Mesendoderm (in vitro differentiated cells): ENCODE results near the gene SPOPL.
A peak's percentile ranks its signal among the peaks of the same experiment; 100 is the strongest.

Experiments used
- DNase-seq: peaks from one replicate; pipeline ENCODE4 v3.0.0; 2013
- H2AK5ac ChIP-seq: 2 replicates; pipeline ENCODE4 v1.6.1; 2013; ENCODE audit warnings: low read length, inconsistent platforms
- H2BK120ac ChIP-seq: 2 replicates; pipeline ENCODE4 v1.6.1; 2013; ENCODE audit warnings: low read depth, mild to moderate bottlenecking, low read length, moderate library complexity, mixed read lengths
- H2BK15ac ChIP-seq: replicated peaks from 2 replicates; pipeline ENCODE4 v1.6.1; 2013; ENCODE audit warnings: low read depth, mild to moderate bottlenecking, moderate library complexity
- H2BK5ac ChIP-seq: 2 replicates; pipeline ENCODE4 v1.6.1; 2013; ENCODE audit warnings: low read length, inconsistent platforms
- H3K18ac ChIP-seq: 2 replicates; pipeline ENCODE4 v1.6.1; 2013; ENCODE audit warnings: mild to moderate bottlenecking, low read length, mixed read lengths
- H3K23ac ChIP-seq: one replicate; pipeline ENCODE4 v1.6.1; 2013; ENCODE audit warnings: low read length
- H3K27ac ChIP-seq: 2 replicates; pipeline ENCODE4 v1.5.1; 2013; ENCODE audit warnings: low read depth, mild to moderate bottlenecking, inconsistent platforms, low read length, moderate library complexity
- H3K27me3 ChIP-seq: 2 replicates; pipeline ENCODE4 v1.6.1; 2013; ENCODE audit warnings: low read length, control low read depth, mild to moderate bottlenecking, inconsistent platforms; ENCODE audit not compliant: insufficient read depth, poor library complexity
- H3K36me3 ChIP-seq: 2 replicates; pipeline ENCODE4 v1.6.1; 2013; ENCODE audit warnings: low read length, inconsistent platforms; ENCODE audit not compliant: control insufficient read depth, insufficient read depth
- H3K4ac ChIP-seq: one replicate; pipeline ENCODE4 v1.6.1; 2013; ENCODE audit warnings: low read depth, mild to moderate bottlenecking, low read length, moderate library complexity
- H3K4me1 ChIP-seq: 2 replicates; pipeline ENCODE4 v1.6.1; 2013; ENCODE audit warnings: low read depth, low read length, inconsistent platforms; ENCODE audit not compliant: control insufficient read depth
- H3K4me2 ChIP-seq: 2 replicates; pipeline ENCODE4 v1.6.1; 2013; ENCODE audit warnings: low read length
- H3K4me3 ChIP-seq: 2 replicates; pipeline ENCODE4 v1.5.1; 2013; ENCODE audit warnings: mild to moderate bottlenecking, low read length
- H3K56ac ChIP-seq: one replicate; pipeline ENCODE4 v1.6.1; 2013; ENCODE audit warnings: low read length
- H3K79me1 ChIP-seq: 2 replicates; pipeline ENCODE4 v1.6.1; 2013; ENCODE audit warnings: low read length, inconsistent platforms
- H3K79me2 ChIP-seq: 2 replicates; pipeline ENCODE4 v1.6.1; 2013; ENCODE audit warnings: mild to moderate bottlenecking, low read length; ENCODE audit not compliant: control insufficient read depth, insufficient read depth
- H3K9ac ChIP-seq: 2 replicates; pipeline ENCODE4 v1.6.1; 2013; ENCODE audit warnings: low read length, inconsistent platforms
- H4K5ac ChIP-seq: one replicate; pipeline ENCODE4 v1.6.1; 2013; ENCODE audit warnings: low read length
- H4K8ac ChIP-seq: one replicate; pipeline ENCODE4 v1.6.1; 2013; ENCODE audit warnings: low read depth, mild to moderate bottlenecking, control low read depth, low read length, moderate library complexity
- WGBS: extraction: QIAGEN DNeasy Blood & Tissue Kit; methylation state at CpG from one replicate; pipeline ENCODE4 v1.1.7; 2013; ENCODE audit warnings: low lambda C conversion rate, missing lambda C conversion rate; ENCODE audit not compliant: insufficient coverage; ENCODE audit errors: extremely low coverage; 5-methylcytosine and 5-hydroxymethylcytosine counted together

SPOPL gene

DNA sequence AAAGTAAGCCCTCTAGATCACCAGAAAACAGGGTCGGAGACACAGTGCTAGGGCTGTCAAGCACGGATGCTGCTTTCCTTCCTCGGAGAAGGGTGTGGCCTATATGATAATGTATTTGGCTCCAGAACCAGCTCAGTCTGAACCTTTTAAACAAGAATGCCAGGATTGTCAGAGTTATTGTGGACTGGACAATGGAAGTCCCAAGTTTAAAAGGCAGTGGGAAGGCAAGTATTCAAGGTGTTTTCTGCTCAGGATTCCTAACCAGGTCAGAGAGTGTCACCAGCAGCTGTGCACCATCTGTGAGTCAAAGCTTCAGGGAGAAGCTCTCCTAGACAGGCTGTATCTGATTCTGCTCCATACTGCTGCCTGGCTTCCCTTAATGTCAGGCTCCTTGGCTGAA is 94.8 kb downstream of the SPOPL start:
- Histone ChIP-seq H3K18ac (no peak overlapping the region), H3K36me3 (no peaks in the 10 kb centered on the region), H4K8ac (no peak overlapping the region), H3K79me1 (no peaks in the 10 kb centered on the region), H4K5ac (no peak overlapping the region), H3K56ac (no peak overlapping the region), H3K4me3 (no peak overlapping the region), H2AK5ac (no peak overlapping the region), H3K27ac (no peak overlapping the region), H3K23ac (no peak overlapping the region), H3K4me2 (no peak overlapping the region), H3K79me2 (no peaks in the 10 kb centered on the region), H3K27me3 (no peaks in the 10 kb centered on the region), H2BK5ac (no peak overlapping the region), H3K4me1 (no peaks in the 10 kb centered on the region), H3K4ac (no peak overlapping the region), H2BK120ac (no peak overlapping the region), H2BK15ac (no peak overlapping the region), H3K9ac (no peak overlapping the region)
- WGBS, result no CpG with 5 or more reads among the region's 3 CpGs
- DNase-seq, result no peak

DNA sequence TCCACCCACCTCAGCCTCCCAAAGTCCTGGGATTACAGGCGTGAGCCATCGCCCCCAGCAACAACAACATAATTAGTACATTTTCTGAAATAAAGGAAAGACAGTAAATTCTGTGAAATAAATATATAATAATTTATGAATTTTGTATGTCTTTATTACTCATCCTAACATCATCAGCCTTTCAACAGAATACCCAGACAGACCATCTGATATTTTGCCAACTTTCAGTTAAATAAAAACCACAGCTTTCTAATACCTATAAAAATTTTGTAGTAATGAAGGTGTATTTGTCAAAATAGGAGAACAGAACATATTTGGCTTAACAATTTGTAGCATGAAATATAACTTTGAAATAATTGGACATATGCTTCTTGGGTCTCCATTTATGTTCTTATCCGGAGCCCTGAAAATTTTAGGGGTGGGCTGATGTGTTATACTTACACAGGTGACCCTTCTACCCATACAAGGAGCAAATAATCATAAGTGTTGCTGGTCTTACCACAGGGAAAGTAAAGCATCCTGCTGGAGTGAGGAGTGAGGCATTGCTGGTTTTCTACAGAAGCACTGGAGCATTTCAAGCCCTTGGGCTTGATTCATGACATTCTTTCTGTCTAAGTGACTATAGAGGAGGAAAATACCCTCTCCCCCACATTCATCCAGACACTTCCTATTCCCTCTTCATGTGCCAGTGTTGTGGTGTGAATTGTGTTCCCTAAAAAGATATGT is 99.3 kb downstream of the SPOPL start:
- Histone ChIP-seq H3K79me2 (no peaks in the 10 kb centered on the region), H3K4me3 (no peak overlapping the region), H3K27ac (no peak overlapping the region), H3K79me1 (no peaks in the 10 kb centered on the region), H3K4me2 (no peak overlapping the region), H3K4ac (no peak overlapping the region), H3K4me1 (no peaks in the 10 kb centered on the region), H2BK120ac (no peak overlapping the region), H4K5ac (no peak overlapping the region), H3K9ac (no peak overlapping the region), H2BK15ac (no peak overlapping the region), H4K8ac (no peak overlapping the region), H2AK5ac (no peak overlapping the region), H3K27me3 (no peaks in the 10 kb centered on the region), H3K23ac (no peak overlapping the region), H3K18ac (no peak overlapping the region), H2BK5ac (no peak overlapping the region), H3K36me3 (no peaks in the 10 kb centered on the region), H3K56ac (no peak overlapping the region)
- peak; percentile 14 for DNase-seq
- no CpG with 5 or more reads among the region's 3 CpGs for WGBS

DNA sequence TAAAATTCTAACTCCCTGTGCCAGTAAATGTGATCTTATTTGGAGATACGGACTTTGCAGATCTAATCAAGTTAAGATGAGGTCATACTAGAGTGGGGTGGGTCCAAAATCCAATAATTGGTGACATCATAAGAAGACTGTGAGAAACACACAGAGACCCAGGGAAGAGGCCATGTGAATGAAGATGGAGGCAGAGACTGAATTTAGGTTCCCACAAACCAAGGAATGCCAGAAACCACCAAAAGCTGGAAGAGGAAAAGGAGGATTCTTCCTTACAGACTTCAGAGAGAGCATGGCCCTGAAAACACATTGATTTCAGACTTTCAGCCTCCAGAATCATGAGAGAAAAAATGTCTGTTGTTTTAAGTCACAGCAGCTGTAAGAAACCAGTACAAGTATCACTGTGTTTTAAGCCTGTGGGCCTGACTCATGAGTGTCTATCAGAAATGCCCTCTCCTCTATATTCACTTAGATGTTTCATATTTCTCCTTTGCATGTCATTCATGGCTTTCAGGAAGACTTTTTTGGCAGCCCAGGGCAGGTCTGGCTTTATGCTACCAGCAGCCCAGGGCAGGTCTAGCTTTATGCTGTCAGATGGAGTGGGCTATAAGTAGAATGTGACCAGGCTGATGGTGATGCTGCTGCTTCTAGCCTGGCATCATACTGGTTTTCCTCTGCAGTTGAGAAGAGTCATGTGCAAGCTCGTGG is 100.0 kb downstream of the SPOPL start:
- Histone ChIP-seq H3K9ac (no peak overlapping the region), H3K4ac (no peak overlapping the region), H3K4me1 (no peaks in the 10 kb centered on the region), H3K27ac (no peak overlapping the region), H2BK5ac (no peak overlapping the region), H3K79me1 (no peaks in the 10 kb centered on the region), H3K36me3 (no peaks in the 10 kb centered on the region), H4K8ac (no peak overlapping the region), H3K23ac (no peak overlapping the region), H4K5ac (no peak overlapping the region), H3K18ac (no peak overlapping the region), H3K56ac (no peak overlapping the region), H2AK5ac (no peak overlapping the region), H3K4me3 (no peak overlapping the region), H2BK120ac (no peak overlapping the region), H3K4me2 (no peak overlapping the region), H3K79me2 (no peaks in the 10 kb centered on the region), H3K27me3 (no peaks in the 10 kb centered on the region), H2BK15ac (no peak overlapping the region)
- WGBS, result no CpG with 5 or more reads among the region's 2 CpGs
- no peak for DNase-seq

DNA sequence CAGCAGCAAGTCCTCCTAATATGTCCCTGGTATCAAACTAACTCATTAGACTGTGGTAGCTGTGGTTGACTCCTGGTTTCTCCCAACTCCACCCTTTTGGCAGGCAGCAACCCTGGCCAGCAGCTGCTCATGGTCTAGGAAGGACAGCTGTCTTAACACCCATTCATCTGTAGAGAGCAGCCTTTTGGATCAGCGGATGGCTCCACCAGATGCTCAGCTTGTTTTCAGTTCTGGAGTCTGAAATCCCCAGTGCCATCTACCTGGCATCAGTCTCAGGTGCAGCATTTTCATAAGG is 100.5 kb downstream of the SPOPL start:
- no peak overlapping the region for H3K4me3 ChIP-seq
- no peak overlapping the region for H3K56ac ChIP-seq

DNA sequence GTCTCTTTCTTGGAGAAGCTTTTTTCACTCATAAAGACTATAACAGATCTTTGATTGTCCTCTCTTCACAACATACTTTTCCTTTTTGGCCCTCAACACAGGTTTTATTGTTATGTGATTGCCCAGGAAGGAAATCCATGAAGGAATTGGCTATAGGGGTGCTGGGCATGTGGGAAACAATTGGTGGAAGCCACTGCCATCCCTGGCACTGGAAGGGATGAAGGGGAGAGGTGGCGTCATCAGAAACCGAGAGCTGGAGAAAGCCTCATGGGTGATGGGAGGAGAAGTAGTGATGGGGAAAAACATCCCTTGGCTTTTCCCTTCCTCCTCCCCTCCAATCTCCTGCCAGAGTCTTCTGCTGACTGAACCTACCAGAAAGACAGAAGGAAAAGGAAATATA is 106.2 kb downstream of the SPOPL start:
- Histone ChIP-seq H3K27me3 (no peaks in the 10 kb centered on the region), H3K4ac (no peak overlapping the region), H3K27ac (no peak overlapping the region), H3K18ac (no peak overlapping the region), H3K23ac (no peak overlapping the region), H3K79me1 (no peaks in the 10 kb centered on the region), H3K4me1 (no peaks in the 10 kb centered on the region), H3K56ac (no peak overlapping the region), H3K79me2 (no peaks in the 10 kb centered on the region), H2BK5ac (no peak overlapping the region), H3K9ac (no peak overlapping the region), H4K5ac (no peak overlapping the region), H3K4me3 (no peak overlapping the region), H2BK120ac (no peak overlapping the region), H3K4me2 (no peak overlapping the region), H3K36me3 (no peaks in the 10 kb centered on the region), H2AK5ac (no peak overlapping the region), H2BK15ac (no peak overlapping the region), H4K8ac (no peak overlapping the region)
- DNase-seq, result no peak
- no CpG with 5 or more reads among the region's 2 CpGs for WGBS

More for the DNA sequence above, 100.5 kb downstream of the SPOPL start:
- Histone ChIP-seq H3K36me3 (no peaks in the 10 kb centered on the region), H2BK15ac (no peak overlapping the region), H3K27me3 (no peaks in the 10 kb centered on the region), H3K18ac (no peak overlapping the region), H4K8ac (no peak overlapping the region), H2AK5ac (no peak overlapping the region), H3K27ac (no peak overlapping the region), H3K79me2 (no peaks in the 10 kb centered on the region), H3K79me1 (no peaks in the 10 kb centered on the region), H2BK120ac (no peak overlapping the region), H3K4me2 (no peak overlapping the region), H4K5ac (no peak overlapping the region), H3K4me1 (no peaks in the 10 kb centered on the region), H3K4ac (no peak overlapping the region), H3K9ac (no peak overlapping the region), H2BK5ac (no peak overlapping the region), H3K23ac (no peak overlapping the region)
- no peak for DNase-seq
- WGBS, result no CpG with 5 or more reads among the region's 1 CpG

DNA sequence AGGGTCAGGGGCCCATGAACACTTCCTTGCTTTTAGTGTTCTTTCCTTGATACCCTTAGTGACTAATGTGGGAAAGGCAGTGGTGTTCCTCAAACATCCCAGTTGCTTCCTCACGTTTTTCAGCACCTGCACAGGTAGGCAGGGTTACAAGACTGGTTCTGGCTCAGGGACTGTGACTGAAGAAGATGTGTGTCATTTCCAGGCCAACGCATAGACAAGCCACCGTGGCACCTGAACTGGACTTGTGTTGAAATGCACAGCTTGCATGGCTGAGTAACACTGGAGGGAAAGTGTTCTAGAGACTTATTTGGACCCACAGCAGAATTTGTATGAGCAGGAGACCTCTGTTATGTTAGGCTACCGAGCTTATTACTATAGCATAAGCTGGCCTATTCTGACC is 107.9 kb downstream of the SPOPL start:
- Histone ChIP-seq H3K4me3 (no peak overlapping the region), H2BK5ac (no peak overlapping the region), H3K27me3 (no peaks in the 10 kb centered on the region), H3K79me2 (no peaks in the 10 kb centered on the region), H2BK120ac (no peak overlapping the region), H3K9ac (no peak overlapping the region), H2BK15ac (no peak overlapping the region), H3K4ac (no peak overlapping the region), H3K18ac (no peak overlapping the region), H3K79me1 (no peaks in the 10 kb centered on the region), H4K8ac (no peak overlapping the region), H2AK5ac (no peak overlapping the region), H4K5ac (no peak overlapping the region), H3K23ac (no peak overlapping the region), H3K4me1 (no peaks in the 10 kb centered on the region), H3K4me2 (no peak overlapping the region), H3K56ac (no peak overlapping the region), H3K27ac (no peak overlapping the region), H3K36me3 (no peaks in the 10 kb centered on the region)
- no CpG with 5 or more reads among the region's 4 CpGs for WGBS
- DNase-seq, result no peak
